HepG2 (cell line): Measurements from ENCODE around the gene PCDH7. TPM values are rescaled to one million over a fixed set of nuclear protein-coding genes. Genes with fewer than 3 reads are reported as not detected.

Experiments
- ISX ChIP-seq: sonication (generic); formaldehyde crosslinking; conservative IDR thresholded peaks from 2 replicates; pipeline ENCODE4 v1.5.0; 2020; ENCODE audit warnings: missing genetic modification reagents
- MAX ChIP-seq: IDR thresholded peaks from 2 replicates; pipeline ENCODE4 v1.6.1; 2012; ENCODE audit warnings: inconsistent platforms
- NRL ChIP-seq: sonication (generic); formaldehyde crosslinking; IDR thresholded peaks from 2 replicates; pipeline ENCODE4 v1.5.0; 2020; ENCODE audit warnings: missing genetic modification reagents, mild to moderate bottlenecking, moderate library complexity, borderline replicate concordance
- THRA ChIP-seq: sonication (generic); formaldehyde crosslinking; IDR thresholded peaks from 2 replicates; pipeline ENCODE4 v1.4.0; 2020; ENCODE audit warnings: missing genetic modification reagents, borderline replicate concordance
- ZBTB7A ChIP-seq: sonication (generic); formaldehyde crosslinking; IDR thresholded peaks from 2 replicates; pipeline ENCODE4 v1.8.0; 2022; ENCODE audit warnings: mild to moderate bottlenecking, missing genetic modification reagents
- ZNF337 ChIP-seq: sonication (generic); formaldehyde crosslinking; IDR thresholded peaks from 2 replicates; pipeline ENCODE4 v1.5.1; 2020; ENCODE audit warnings: missing genetic modification reagents, low read depth, mild to moderate bottlenecking, borderline replicate concordance
- ZNF572 ChIP-seq: sonication (generic); formaldehyde crosslinking; IDR thresholded peaks from 2 replicates; pipeline ENCODE4 v1.5.1; 2020; ENCODE audit warnings: mild to moderate bottlenecking, missing genetic modification reagents
- ZNF577 ChIP-seq: sonication (generic); formaldehyde crosslinking; IDR thresholded peaks from 2 replicates; pipeline ENCODE4 v1.4.0; 2020; ENCODE audit warnings: mild to moderate bottlenecking, low read depth, missing genetic modification reagents, borderline replicate concordance
- ZNF629 ChIP-seq: sonication (generic); formaldehyde crosslinking; conservative IDR thresholded peaks from 2 replicates; pipeline ENCODE4 v1.5.0; 2020; ENCODE audit warnings: missing genetic modification reagents
- ZNF782 ChIP-seq: sonication (generic); formaldehyde crosslinking; IDR thresholded peaks from 2 replicates; pipeline ENCODE4 v1.4.0; 2020; ENCODE audit warnings: missing genetic modification reagents, mild to moderate bottlenecking, borderline replicate concordance
- ZNF883 ChIP-seq: sonication (generic); formaldehyde crosslinking; IDR thresholded peaks from 2 replicates; pipeline ENCODE4 v1.5.1; 2020; ENCODE audit warnings: mild to moderate bottlenecking, missing genetic modification reagents; ENCODE audit errors: not compliant biosample characterization
- polyA plus RNA-seq, 8 experiments: library from polyadenylated mRNA; depleted of rRNA in 3 of 8; stranded (reverse) in 7 of 8; unstranded in 1 of 8; fragments of >200 nt; fragmentation: Illumina TruSeq in 4 of 8; extraction: Trizol in 4 of 8; gene quantifications; 2 replicates each; pipeline versions ENCODE4 v1.2.1 to v1.2.3, GENCODE V29; 2011 to 2016; ENCODE audit warnings: low read depth in 4 of 8, missing spikeins in 1 of 8, mixed read lengths in 1 of 8; ENCODE audit not compliant: insufficient read depth in 1 of 8
- total RNA-seq, 5 experiments: library from RNA; depleted of rRNA; stranded (reverse); fragments of >200 nt; fragmentation: Illumina TruSeq; extraction: Trizol; gene quantifications; 2 replicates each; pipeline ENCODE4 v1.2.3, GENCODE V29; 2016; ENCODE audit warnings: low read depth in 1 of 5

PCDH7 gene
- total and polyA plus RNA-seq, 2 of the 13 experiments (the other 11 are each of a cell fraction or from before 2014, with no cell fraction given), result not detected

- TF ChIP-seq ZNF577, result no peak
- TF ChIP-seq ZNF782 (CRISPR knock-in tag), result no peak
- TF ChIP-seq ISX (CRISPR knock-in tag), result no peak
- TF ChIP-seq THRA (CRISPR knock-in tag), result no peak
- TF ChIP-seq ZNF572 (CRISPR knock-in tag), result no peak
- no peak for TF ChIP-seq ZNF337
- no peak for TF ChIP-seq ZNF883 (CRISPR knock-in tag)
- TF ChIP-seq ZNF629 (CRISPR knock-in tag), result no peak
- no peak for TF ChIP-seq MAX
- no peak for TF ChIP-seq ZBTB7A (CRISPR knock-in tag)
- no peak for TF ChIP-seq NRL (CRISPR knock-in tag)
Measured at GRCh38 chr4:30776921-30777415, 56.8 kb downstream of the PCDH7 start (continued).
